Measurements from ENCODE around the gene CYB5R4. TPM values are rescaled to one million over a fixed set of nuclear protein-coding genes. Genes with fewer than 3 reads are reported as not detected.

The CYB5R4 gene
- total RNA-seq, 1 experiment from 2014 or later: 17.5 TPM

- Histone ChIP-seq H3K14ac (ENCODE audit: insufficient read depth, low read length) (no peak overlapping the region), H3K27me3 (ENCODE audit: insufficient read depth, low read length) (no peaks in the 10 kb centered on the region), H2AFZ (ENCODE audit: low read length) (no peak overlapping the region), H2BK20ac (ENCODE audit: low read depth, low read length, poor library complexity, severe bottlenecking) (no peak overlapping the region), H3K23me2 (ENCODE audit: insufficient read length, low read depth, low read length, poor library complexity, severe bottlenecking) (no peaks in the 10 kb centered on the region), H2BK5ac (ENCODE audit: insufficient read length, low read length) (no peak overlapping the region), H3K9me3 (ENCODE audit: control insufficient read depth, low read depth, low read length) (no peaks in the 10 kb centered on the region), H2AK5ac (ENCODE audit: insufficient read length, low read length) (no peak overlapping the region), H2BK120ac (ENCODE audit: low read depth, low read length, poor library complexity, severe bottlenecking) (no peak overlapping the region), H3K4me2 (ENCODE audit: insufficient read depth, insufficient read length, low read length) (no peak overlapping the region), H3K79me1 (ENCODE audit: insufficient read depth, low read depth, low read length, poor library complexity, severe bottlenecking) (no peaks in the 10 kb centered on the region), H4K8ac (replicated peaks; ENCODE audit: insufficient read length, low read depth, low read length) (no peak overlapping the region), H2BK12ac (ENCODE audit: insufficient read length, low read depth, low read length) (no peak overlapping the region), H3T11ph (ENCODE audit: low read length) (no peak overlapping the region), H3K4ac (ENCODE audit: low read depth, low read length) (no peak overlapping the region), H3K79me2 (ENCODE audit: insufficient read depth, low read length) (no peaks in the 10 kb centered on the region), H4K91ac (ENCODE audit: insufficient read length, low read depth, low read length) (no peak overlapping the region), H2BK15ac (ENCODE audit: low read depth, low read length) (no peak overlapping the region), H3K4me1 (ENCODE audit: insufficient read depth, low read length) (no peaks in the 10 kb centered on the region), H4K20me1 (ENCODE audit: control insufficient read depth, insufficient read depth, insufficient read length) (no peaks in the 10 kb centered on the region), H3K23ac (ENCODE audit: insufficient read length, low read depth, low read length) (no peak overlapping the region), H3K56ac (ENCODE audit: insufficient read length, low read depth, low read length) (no peak overlapping the region), H3K9ac (ENCODE audit: extremely low read depth, insufficient read length, low read length) (no peak overlapping the region), H3K27ac (ENCODE audit: insufficient read length, low read depth, low read length) (no peak overlapping the region), H3K18ac (ENCODE audit: insufficient read length, low read depth, low read length) (no peak overlapping the region), H4K5ac (ENCODE audit: insufficient read length, low read depth, low read length) (no peak overlapping the region)
- H3K27ac Mint-ChIP-seq: no peak overlapping the region; a peak in 1 of 7 replicates
- H3K4me3 Mint-ChIP-seq: no peak overlapping the region
- peaks cover 38 to 41% of the 10 kb centered on the region in 2 experiments for H3K9me3 Mint-ChIP-seq
- peaks cover 45 to 63% (median 62%) of the 10 kb centered on the region in 3 experiments for H3K36me3 Mint-ChIP-seq (ENCODE audit: insufficient read depth in 1 of 3, low read depth in 3 of 3)
- no peak for TF ChIP-seq CTCF (conservative IDR thresholded peaks at IDR 0.05)
- H3K4me1 Mint-ChIP-seq: peaks cover 0 to 3% of the 10 kb centered on the region in 2 experiments; a peak in 1 of 4 replicates
- H3K27me3 Mint-ChIP-seq (ENCODE audit: low read depth): no peaks in the 10 kb centered on the region
- DNase-seq: no peak
Observed at GRCh38 chr6:83962582-83962981, 103.1 kb downstream of the CYB5R4 start.

Measured in H9 (cell line).